HUES48 (cell line): Measurements from ENCODE around the gene SNAPC2.
A peak's percentile ranks its signal among the peaks of the same experiment; 100 is the strongest.

Source experiments
- H3K27ac ChIP-seq: one replicate; pipeline ENCODE4 v1.7.0; 2013; ENCODE audit warnings: low read depth, low read length, inconsistent platforms
- H3K27me3 ChIP-seq: 2 replicates; pipeline ENCODE4 v1.6.1; 2013; ENCODE audit warnings: mild to moderate bottlenecking, low read length; ENCODE audit not compliant: control insufficient read depth, insufficient read depth
- H3K36me3 ChIP-seq: 2 replicates; pipeline ENCODE4 v1.6.1; 2013; ENCODE audit warnings: low read length; ENCODE audit not compliant: control insufficient read depth, insufficient read depth
- H3K4me1 ChIP-seq: 2 replicates; pipeline ENCODE4 v1.6.1; 2013; ENCODE audit warnings: mild to moderate bottlenecking, low read length; ENCODE audit not compliant: control insufficient read depth, insufficient read depth
- H3K4me3 ChIP-seq: 2 replicates; pipeline ENCODE4 v1.5.1; 2013; ENCODE audit warnings: mild to moderate bottlenecking, low read depth, low read length
- H3K9ac ChIP-seq: 2 replicates; pipeline ENCODE4 v1.6.1; 2013; ENCODE audit warnings: mild to moderate bottlenecking, low read depth, low read length, moderate library complexity
- H3K9me3 ChIP-seq: 2 replicates; pipeline ENCODE4 v1.6.1; 2013; ENCODE audit warnings: low read length; ENCODE audit not compliant: control insufficient read depth, insufficient read depth

The SNAPC2 gene

DNA sequence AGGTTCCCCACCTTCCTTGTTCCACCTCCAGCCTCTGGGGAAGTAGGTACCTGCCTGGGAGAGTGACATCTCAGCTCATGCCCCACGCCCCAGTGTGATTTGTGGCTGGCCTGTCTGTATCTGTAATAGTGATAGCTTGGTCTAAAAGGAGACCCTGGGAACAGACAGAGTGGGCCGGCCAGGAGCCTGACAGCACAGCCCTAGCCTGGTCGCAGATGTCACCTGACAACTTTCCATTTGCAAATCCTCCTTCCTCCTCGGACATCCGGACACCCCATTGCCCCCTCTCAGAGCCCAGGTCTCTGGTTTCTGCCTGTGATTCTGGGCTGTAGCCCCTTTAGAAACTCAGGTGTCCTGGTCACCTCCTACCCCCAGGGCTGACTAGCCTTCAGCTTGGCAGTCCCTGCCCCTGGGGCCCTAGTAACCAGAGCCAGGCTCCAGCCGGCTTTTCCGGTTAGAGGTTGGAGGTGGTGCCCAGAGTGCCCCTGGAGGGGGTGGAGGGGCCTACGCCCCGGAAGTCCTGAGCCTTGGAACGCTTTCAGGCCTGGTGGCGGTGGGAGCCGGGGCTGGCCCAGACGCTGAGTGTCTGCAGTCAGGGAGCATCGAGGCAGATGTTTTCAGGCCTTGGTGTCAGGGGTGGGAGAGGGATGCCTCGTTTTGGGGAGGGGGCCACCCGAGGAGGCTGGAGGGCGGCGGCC, 25.4 kb upstream of the SNAPC2 start:
- Histone ChIP-seq H3K9ac (no peak overlapping the region), H3K9me3 (no peaks in the 10 kb centered on the region), H3K27ac (no peak overlapping the region), H3K36me3 (peaks cover 7% of the 10 kb centered on the region; the same call in 1 of the 2 replicates), H3K4me1 (no peaks in the 10 kb centered on the region; the same call in 1 of the 2 replicates), H3K4me3 (no peak overlapping the region), H3K27me3 (no peaks in the 10 kb centered on the region)

DNA sequence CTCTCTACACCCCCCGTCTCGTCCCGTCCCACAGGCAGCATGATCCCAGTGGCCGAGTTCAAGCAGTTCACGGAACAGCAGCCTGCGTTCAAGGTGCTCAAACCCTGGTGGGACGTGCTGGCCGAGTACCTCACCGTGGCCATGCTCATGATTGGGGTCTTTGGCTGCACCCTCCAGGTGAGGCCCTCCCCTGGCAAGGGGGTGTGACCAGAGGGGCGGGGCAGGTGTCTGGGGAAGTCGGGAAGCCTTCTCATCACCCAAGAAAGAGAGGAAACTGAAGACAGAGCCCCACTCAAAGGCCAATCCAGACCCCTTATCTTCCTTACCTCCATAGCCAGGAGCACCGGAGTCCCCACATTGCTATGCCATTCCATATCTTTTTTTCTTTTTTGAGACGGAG, 24.6 kb upstream of the SNAPC2 start:
- Histone ChIP-seq H3K27me3 (no peaks in the 10 kb centered on the region), H3K4me3 (no peak overlapping the region), H3K27ac (no peak overlapping the region), H3K36me3 (peaks cover 10% of the 10 kb centered on the region; the same call in 1 of the 2 replicates), H3K9ac (no peak overlapping the region), H3K9me3 (no peaks in the 10 kb centered on the region), H3K4me1 (no peaks in the 10 kb centered on the region; the same call in 1 of the 2 replicates)

- Histone ChIP-seq H3K9me3 (no peaks in the 10 kb centered on the region), H3K4me3 (no peak overlapping the region), H3K9ac (no peak overlapping the region), H3K36me3 (peaks cover 10% of the 10 kb centered on the region; the same call in 1 of the 2 replicates), H3K4me1 (no peaks in the 10 kb centered on the region; the same call in 1 of the 2 replicates), H3K27ac (no peak overlapping the region), H3K27me3 (no peaks in the 10 kb centered on the region)
These were observed 22.8 kb upstream of the SNAPC2 start for GRCh38 chr19:7897292-7897691.

DNA sequence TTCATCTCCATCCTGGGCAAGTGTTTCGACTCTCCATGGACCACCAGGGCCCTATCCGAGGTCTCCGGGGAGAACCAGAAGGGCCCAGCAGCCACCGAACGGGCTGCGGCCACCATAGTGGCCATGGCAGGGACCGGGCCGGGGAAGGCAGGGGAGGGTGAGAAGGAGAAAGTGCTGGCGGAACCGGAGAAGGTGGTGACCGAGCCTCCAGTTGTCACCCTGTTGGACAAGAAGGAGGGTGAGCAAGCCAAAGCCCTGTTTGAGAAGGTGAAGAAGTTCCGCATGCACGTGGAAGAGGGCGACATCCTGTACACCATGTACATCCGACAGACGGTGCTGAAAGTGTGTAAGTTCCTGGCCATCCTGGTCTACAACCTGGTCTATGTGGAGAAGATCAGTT, 21.2 kb upstream of the SNAPC2 start:
- Histone ChIP-seq H3K27me3 (no peaks in the 10 kb centered on the region), H3K4me1 (peaks cover 2% of the 10 kb centered on the region; the same call in 1 of the 2 replicates), H3K27ac (no peak overlapping the region), H3K9me3 (no peaks in the 10 kb centered on the region), H3K9ac (no peak overlapping the region), H3K36me3 (peaks cover 10% of the 10 kb centered on the region; the same call in 1 of the 2 replicates), H3K4me3 (no peak overlapping the region)

- no peaks in the 10 kb centered on the region for H3K9me3 ChIP-seq
- peaks cover 6% of the 10 kb centered on the region; the same call in 1 of the 2 replicates for H3K4me1 ChIP-seq
- no peak overlapping the region for H3K4me3 ChIP-seq
- H3K27me3 ChIP-seq: no peaks in the 10 kb centered on the region
- no peak overlapping the region for H3K27ac ChIP-seq
- H3K9ac ChIP-seq: no peak overlapping the region
- H3K36me3 ChIP-seq: peaks cover 10% of the 10 kb centered on the region; the same call in 1 of the 2 replicates
These were observed 20.3 kb upstream of the SNAPC2 start for GRCh38 chr19:7899751-7900378.

- Histone ChIP-seq H3K4me3 (no peak overlapping the region), H3K36me3 (peaks cover 10% of the 10 kb centered on the region; the same call in 1 of the 2 replicates), H3K27ac (no peak overlapping the region), H3K4me1 (peaks cover 6% of the 10 kb centered on the region; the same call in 1 of the 2 replicates), H3K9ac (no peak overlapping the region), H3K27me3 (no peaks in the 10 kb centered on the region), H3K9me3 (no peaks in the 10 kb centered on the region)
These were observed 19.7 kb upstream of the SNAPC2 start for GRCh38 chr19:7900401-7900870.

- no peaks in the 10 kb centered on the region for H3K27me3 ChIP-seq
- peaks cover 13% of the 10 kb centered on the region; the same call in 1 of the 2 replicates for H3K36me3 ChIP-seq
- no peaks in the 10 kb centered on the region for H3K9me3 ChIP-seq
- H3K4me1 ChIP-seq: peaks cover 6% of the 10 kb centered on the region; the same call in 1 of the 2 replicates
- no peak overlapping the region for H3K27ac ChIP-seq
- H3K9ac ChIP-seq: no peak overlapping the region
- no peak overlapping the region for H3K4me3 ChIP-seq
These were observed 19.2 kb upstream of the SNAPC2 start for GRCh38 chr19:7900931-7901330.

GRCh38 chr19:7901337-7901736, 18.8 kb upstream of the SNAPC2 start:
- no peaks in the 10 kb centered on the region for H3K27me3 ChIP-seq
- H3K9ac ChIP-seq: no peak overlapping the region
- no peak overlapping the region for H3K4me3 ChIP-seq
- H3K4me1 ChIP-seq: peaks cover 6% of the 10 kb centered on the region; the same call in 1 of the 2 replicates
- H3K27ac ChIP-seq: no peak overlapping the region
- H3K9me3 ChIP-seq: no peaks in the 10 kb centered on the region
- peaks cover 17% of the 10 kb centered on the region; the same call in 1 of the 2 replicates for H3K36me3 ChIP-seq

GRCh38 chr19:7902796-7903243, 17.3 kb upstream of the SNAPC2 start:
- Histone ChIP-seq H3K9ac (peak overlapping the region; percentile 65), H3K27ac (peak overlapping the region; percentile 86), H3K27me3 (no peaks in the 10 kb centered on the region), H3K9me3 (no peaks in the 10 kb centered on the region), H3K4me1 (peaks cover 6% of the 10 kb centered on the region; the same call in 1 of the 2 replicates), H3K4me3 (peak overlapping the region; percentile 69), H3K36me3 (peaks cover 18% of the 10 kb centered on the region; the same call in 1 of the 2 replicates)

GRCh38 chr19:7903244-7904073, 16.7 kb upstream of the SNAPC2 start, which contains the start of gene MAP2K7:
Gene MAP2K7, plus strand, starts transcription at chr19:7903877. Its CDS starts 68 bp downstream, at chr19:7903945.
- H3K4me3 ChIP-seq: peak within 1 kb of the TSS; percentile 92
- H3K36me3 ChIP-seq: peaks cover 18% of the 10 kb centered on the region; the same call in 1 of the 2 replicates
- peaks cover 6% of the 10 kb centered on the region; the same call in 1 of the 2 replicates for H3K4me1 ChIP-seq
- peak within 1 kb of the TSS; percentile 65 for H3K9ac ChIP-seq
- no peaks in the 10 kb centered on the region for H3K9me3 ChIP-seq
- H3K27ac ChIP-seq: peak within 1 kb of the TSS; percentile 88
- no peaks in the 10 kb centered on the region for H3K27me3 ChIP-seq
